HepG2 (cell line): ENCODE data around the gene MAPK8IP3. TPM values are rescaled to one million over a fixed set of nuclear protein-coding genes. Genes with fewer than 3 reads are reported as not detected.

Experiments used
- ATAC-seq: fragments of 200-7000 bp; cut with Tn5 transposase; 3 replicates; pipeline ENCODE4 v1.9.1; 2020; ENCODE audit warnings: mild to moderate bottlenecking, moderate library complexity
- BruUV-seq: library from RNA; stranded (reverse); fragments of 400-500 nt; replicated peaks from 2 replicates; lab custom pipeline; 2021; lab: Mats Ljungman, UMichigan
- CTCF ChIA-PET: fragments of 300-600 bp; formaldehyde crosslinking; extraction: SDS; loops from one replicate; lab custom pipeline; 2021; ENCODE audit warnings: low total read pairs, inconsistent platforms, low intra/inter-chr PET ratio; lab: Yijun Ruan, JAX
- POLR2A ChIA-PET: fragments of 350-600 bp; sonication (Branson Sonifier 250); formaldehyde crosslinking; loops from one replicate; lab custom pipeline; 2020; ENCODE audit warnings: antibody characterized with exemption, inconsistent platforms; lab: Yijun Ruan, JAX
- DNase-seq: peaks from one replicate; pipeline ENCODE4 v3.0.0-alpha.2; 2015; ENCODE audit warnings: low spot score
- FAIRE-seq: peaks from 3 replicates; lab custom pipeline; 2011; peaks lifted over from hg19 to GRCh38; lab: Jason Lieb, UNC
- H2AFZ ChIP-seq: one replicate; pipeline ENCODE4 v1.6.1; 2011; ENCODE audit warnings: low read length, inconsistent platforms
- H3K27ac ChIP-seq: fragments of 300-600 bp; 3 replicates; pipeline ENCODE4 v1.8.0; 2011; ENCODE audit warnings: mixed run types, mild to moderate bottlenecking, mixed read lengths, low read length, inconsistent platforms; ENCODE audit not compliant: insufficient read depth; ENCODE audit errors: extremely low read length
- H3K27me3 ChIP-seq, 2 experiments: fragments of 200-600 bp in 1 of 2; 2 replicates in 1 of 2; 3 replicates in 1 of 2; pipeline versions ENCODE4 v1.6.0 to v1.8.0; 2011; ENCODE audit warnings: low read length in 2 of 2, mild to moderate bottlenecking in 2 of 2, moderate library complexity in 2 of 2, inconsistent platforms in 1 of 2; ENCODE audit not compliant: insufficient read depth in 2 of 2, control insufficient read depth in 1 of 2
- H3K36me3 ChIP-seq, 2 experiments: fragments of 200-600 bp in 1 of 2; replicated peaks in 1 of 2; 2 replicates in 1 of 2; 3 replicates in 1 of 2; pipeline versions ENCODE4 v1.5.1 to v1.8.0; 2011; ENCODE audit warnings: low read length in 2 of 2, inconsistent platforms in 1 of 2; ENCODE audit not compliant: insufficient read depth in 2 of 2, control insufficient read depth in 1 of 2
- H3K4me1 ChIP-seq: 2 replicates; pipeline ENCODE4 v1.5.1; 2012; ENCODE audit warnings: low read length, inconsistent platforms; ENCODE audit not compliant: insufficient read depth
- H3K4me2 ChIP-seq: 2 replicates; pipeline ENCODE4 v1.6.0; 2011; ENCODE audit warnings: low read depth, low read length, inconsistent platforms
- H3K4me3 ChIP-seq, 3 experiments: fragments of 200-600 bp in 1 of 3; sonication (generic), shearing (Covaris generic) in 1 of 3; replicated peaks in 1 of 3; 2 replicates each; pipeline ENCODE4 v1.5.1; 2011 to 2016; ENCODE audit warnings: low read length in 3 of 3, inconsistent platforms in 2 of 3, low read depth in 2 of 3, mild to moderate bottlenecking in 2 of 3, control low read depth in 1 of 3, mixed read lengths in 1 of 3; ENCODE audit not compliant: insufficient read depth in 1 of 3
- H3K79me2 ChIP-seq: one replicate; pipeline ENCODE4 v1.6.1; 2011; ENCODE audit warnings: low read length, inconsistent platforms; ENCODE audit not compliant: insufficient read depth
- H3K9ac ChIP-seq: 2 replicates; pipeline ENCODE4 v1.6.0; 2011; ENCODE audit warnings: mild to moderate bottlenecking, low read depth, low read length, inconsistent platforms; ENCODE audit not compliant: insufficient read depth
- H3K9me3 ChIP-seq: 2 replicates; pipeline ENCODE4 v1.5.1; 2012; ENCODE audit warnings: mild to moderate bottlenecking, low read length
- H4K20me1 ChIP-seq: 2 replicates; pipeline ENCODE4 v1.6.0; 2011; ENCODE audit warnings: inconsistent platforms, mild to moderate bottlenecking, low read length, moderate library complexity; ENCODE audit not compliant: insufficient read depth
- CBX1 ChIP-seq: IDR thresholded peaks from one replicate; pipeline ENCODE4 v1.6.1; 2016; ENCODE audit warnings: antibody characterized with exemption, low read depth
- EP300 ChIP-seq, 3 experiments: sonication (generic) in 1 of 3; formaldehyde crosslinking in 1 of 3; IDR thresholded peaks; 2 replicates each; pipeline versions ENCODE4 v1.5.1 to v1.6.1; 2011 to 2020; ENCODE audit warnings: low read depth in 2 of 3, low read length in 2 of 3, borderline replicate concordance in 1 of 3, improper control_type of control experiment in 1 of 3, mild to moderate bottlenecking in 1 of 3, missing genetic modification reagents in 1 of 3, moderate library complexity in 1 of 3
- ERF ChIP-seq: IDR thresholded peaks from 2 replicates; pipeline ENCODE4 v1.6.1; 2018; ENCODE audit warnings: missing biosample characterization, missing genetic modification reagents
- KAT7 ChIP-seq: IDR thresholded peaks from 2 replicates; pipeline ENCODE4 v1.6.1; 2018; ENCODE audit warnings: borderline replicate concordance, missing compliant biosample characterization
- KLF16 ChIP-seq, 2 experiments: sonication (generic) in 1 of 2; formaldehyde crosslinking in 1 of 2; IDR thresholded peaks; 2 replicates each; pipeline versions ENCODE4 v1.6.1 to v1.8.0; 2016 to 2023; ENCODE audit warnings: missing genetic modification reagents in 2 of 2, missing compliant biosample characterization in 1 of 2
- MXI1 ChIP-seq: IDR thresholded peaks from 3 replicates; pipeline ENCODE4 v1.6.1; 2012; ENCODE audit warnings: low read depth, low read length, inconsistent platforms, borderline replicate concordance
- NR2F2 ChIP-seq: IDR thresholded peaks from 2 replicates; pipeline ENCODE4 v1.6.1; 2012; ENCODE audit warnings: low read depth, inconsistent platforms, borderline replicate concordance
- SP5 ChIP-seq: IDR thresholded peaks from 2 replicates; pipeline ENCODE4 v1.6.1; 2016; ENCODE audit warnings: low read depth, borderline replicate concordance
- ZNF768 ChIP-seq: sonication (generic); formaldehyde crosslinking; IDR thresholded peaks from 2 replicates; pipeline ENCODE4 v1.4.0; 2020; ENCODE audit warnings: missing genetic modification reagents
- ZNF816 ChIP-seq: sonication (generic); formaldehyde crosslinking; IDR thresholded peaks from 2 replicates; pipeline ENCODE4 v1.8.0; 2022; ENCODE audit warnings: missing genetic modification reagents, mild to moderate bottlenecking, borderline replicate concordance
- ZNF83 ChIP-seq: sonication (generic); formaldehyde crosslinking; IDR thresholded peaks from 2 replicates; pipeline ENCODE4 v1.4.0; 2020; ENCODE audit warnings: missing genetic modification reagents, mild to moderate bottlenecking, borderline replicate concordance
- WGBS: methylation state at CpG from one replicate; pipeline ENCODE4 v1.1.6; 2017; ENCODE audit warnings: low lambda C conversion rate; 5-methylcytosine and 5-hydroxymethylcytosine counted together
- in situ Hi-C: cut with HindIII; loops from 2 replicates; pipeline ENCODE4 v1.10.0; 2017; ENCODE audit warnings: low pct_unique_long_range_greater_than_20kb; ENCODE audit not compliant: extremely low pct_ligation_motif_present
- intact Hi-C: fragments of 100-400 bp; cut with micrococcal nuclease; formaldehyde crosslinking; loops from one replicate; pipeline ENCODE4 v1.10.0; 2022; ENCODE audit not compliant: unreplicated experiment
- polyA plus RNA-seq, 8 experiments: library from polyadenylated mRNA; depleted of rRNA in 3 of 8; stranded (reverse) in 7 of 8; unstranded in 1 of 8; fragments of >200 nt; fragmentation: Illumina TruSeq in 4 of 8; extraction: Trizol in 4 of 8; gene quantifications; 2 replicates each; pipeline versions ENCODE4 v1.2.1 to v1.2.3, GENCODE V29; 2011 to 2016; ENCODE audit warnings: low read depth in 4 of 8, missing spikeins in 1 of 8, mixed read lengths in 1 of 8; ENCODE audit not compliant: insufficient read depth in 1 of 8
- total RNA-seq, 5 experiments: library from RNA; depleted of rRNA; stranded (reverse); fragments of >200 nt; fragmentation: Illumina TruSeq; extraction: Trizol; gene quantifications; 2 replicates each; pipeline ENCODE4 v1.2.3, GENCODE V29; 2016; ENCODE audit warnings: low read depth in 1 of 5
- TF ChIP-seq, protein P1 (sequence below): sonication (generic); formaldehyde crosslinking; conservative IDR thresholded peaks from 2 replicates; pipeline ENCODE4 v1.4.0; 2020; ENCODE audit warnings: missing genetic modification reagents
- TF ChIP-seq, protein P2 (sequence below): IDR thresholded peaks from 2 replicates; pipeline ENCODE4 v1.6.1; 2016; ENCODE audit warnings: mild to moderate bottlenecking, missing biosample characterization, missing genetic modification reagents
- TF ChIP-seq, protein P3 (sequence below): sonication (generic); formaldehyde crosslinking; IDR thresholded peaks from 2 replicates; pipeline ENCODE4 v1.8.0; 2023; ENCODE audit warnings: mild to moderate bottlenecking, missing genetic modification reagents
- TF ChIP-seq, protein P4 (sequence below): sonication (generic); IDR thresholded peaks from 2 replicates; pipeline ENCODE4 v1.6.1; 2016; ENCODE audit warnings: low read depth, borderline replicate concordance

The MAPK8IP3 gene
- total and polyA plus RNA-seq, 2 of the 13 experiments (the other 11 are each of a cell fraction or from before 2014, with no cell fraction given) = 25.1 to 41.7 TPM

DNA sequence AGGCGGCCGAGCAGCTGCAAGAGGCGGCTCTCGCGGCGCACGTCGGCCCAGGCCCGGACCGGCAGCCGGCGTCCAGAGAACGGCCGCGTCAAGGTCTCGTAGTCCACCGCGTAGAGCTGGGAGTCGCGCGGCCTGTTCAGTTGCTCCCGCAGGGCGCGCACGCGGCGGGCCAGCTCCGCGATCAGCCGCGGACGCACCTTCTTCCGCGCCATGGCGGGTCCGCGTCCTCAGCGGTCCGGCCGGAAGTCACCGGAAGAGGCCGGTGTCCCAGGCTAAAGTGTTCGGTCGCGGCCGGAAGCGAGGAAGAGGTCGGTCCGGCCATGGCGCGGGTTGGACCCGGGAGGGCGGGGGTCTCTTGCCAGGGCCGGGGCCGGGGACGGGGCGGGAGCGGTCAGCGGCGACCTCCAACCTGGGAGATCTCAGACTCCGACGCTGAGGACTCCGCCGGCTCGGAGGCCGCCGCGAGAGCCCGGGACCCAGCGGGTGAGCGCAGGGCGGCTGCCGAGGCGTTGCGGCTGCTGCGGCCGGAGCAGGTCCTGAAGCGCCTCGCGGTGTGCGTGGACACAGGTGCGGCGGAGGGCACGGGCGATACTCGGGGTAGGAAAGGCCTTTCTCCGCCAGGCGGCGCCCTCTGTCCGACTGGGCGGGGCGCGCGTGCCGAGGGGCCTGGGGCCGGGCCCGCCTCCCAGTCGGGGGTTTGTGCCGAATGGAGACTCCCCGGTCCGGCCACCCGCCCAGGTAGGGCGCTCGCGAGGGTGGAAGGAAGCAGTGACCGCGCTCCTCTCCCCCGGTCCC, 67.1 kb downstream of the MAPK8IP3 start, which contains the start of gene MRPS34:
Gene MRPS34, minus strand, starts transcription at position 227 of the 795 bp plus-strand sequence. Its CDS starts 15 bp downstream, at position 212.
- intact Hi-C loops = loop anchor here (5.0 kb wide), 1 partner anchor 39 kb away; no protein-coding TSS in a partner anchor
- Histone ChIP-seq H3K27me3 (no peaks in the 10 kb centered on the region; a peak in 2 of 5 replicates), H3K4me3 (peak within 1 kb of the TSS; percentile 94 to 96 (median 95)), H2AFZ (no peak within 1 kb of the TSS), H3K36me3 (peaks cover 6 to 22% of the 10 kb centered on the region in 2 experiments; a peak in 4 of 5 replicates), H3K79me2 (peaks cover 30% of the 10 kb centered on the region), H3K9ac (peak within 1 kb of the TSS; percentile 99), H4K20me1 (no peaks in the 10 kb centered on the region), H3K27ac (peak within 1 kb of the TSS; percentile 90), H3K9me3 (no peaks in the 10 kb centered on the region), H3K4me1 (peaks cover 12% of the 10 kb centered on the region), H3K4me2 (peak within 1 kb of the TSS; percentile 91)
- in situ Hi-C loops = no loop called here
- DNase-seq (peak; percentile 78), FAIRE-seq (no peak), ATAC-seq (peak; percentile 70)
- BruUV-seq = TSS peak; percentile 48
- ChIA-PET POLR2A (interaction anchor here (0.8 to 1.9 kb wide), 14 partner anchors 10 to 192 kb away, joined by 3 to 38 read pairs (median 4); partner anchors contain the start of genes FAHD1, HAGH, IGFALS and JPT2), CTCF (interaction anchor here (1.8 to 2.2 kb wide), 2 partner anchors 40 to 51 kb away, joined by 9 to 11 read pairs; no protein-coding TSS in a partner anchor)
- WGBS = 0% methylated on average over 1 of the region's 108 CpGs
- TF ChIP-seq, protein P1, sequence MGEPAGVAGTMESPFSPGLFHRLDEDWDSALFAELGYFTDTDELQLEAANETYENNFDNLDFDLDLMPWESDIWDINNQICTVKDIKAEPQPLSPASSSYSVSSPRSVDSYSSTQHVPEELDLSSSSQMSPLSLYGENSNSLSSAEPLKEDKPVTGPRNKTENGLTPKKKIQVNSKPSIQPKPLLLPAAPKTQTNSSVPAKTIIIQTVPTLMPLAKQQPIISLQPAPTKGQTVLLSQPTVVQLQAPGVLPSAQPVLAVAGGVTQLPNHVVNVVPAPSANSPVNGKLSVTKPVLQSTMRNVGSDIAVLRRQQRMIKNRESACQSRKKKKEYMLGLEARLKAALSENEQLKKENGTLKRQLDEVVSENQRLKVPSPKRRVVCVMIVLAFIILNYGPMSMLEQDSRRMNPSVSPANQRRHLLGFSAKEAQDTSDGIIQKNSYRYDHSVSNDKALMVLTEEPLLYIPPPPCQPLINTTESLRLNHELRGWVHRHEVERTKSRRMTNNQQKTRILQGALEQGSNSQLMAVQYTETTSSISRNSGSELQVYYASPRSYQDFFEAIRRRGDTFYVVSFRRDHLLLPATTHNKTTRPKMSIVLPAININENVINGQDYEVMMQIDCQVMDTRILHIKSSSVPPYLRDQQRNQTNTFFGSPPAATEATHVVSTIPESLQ (CRISPR knock-in tag) = 0 out of 2 replicates have a peak, but pooled peaks have one; percentile 63
- peak; percentile 10; the same call in 1 of the 2 replicates for TF ChIP-seq NR2F2
- peak; percentile 51 for TF ChIP-seq CBX1
- TF ChIP-seq, protein P2, sequence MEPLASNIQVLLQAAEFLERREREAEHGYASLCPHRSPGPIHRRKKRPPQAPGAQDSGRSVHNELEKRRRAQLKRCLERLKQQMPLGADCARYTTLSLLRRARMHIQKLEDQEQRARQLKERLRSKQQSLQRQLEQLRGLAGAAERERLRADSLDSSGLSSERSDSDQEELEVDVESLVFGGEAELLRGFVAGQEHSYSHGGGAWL (CRISPR knock-in tag) = peak; percentile 56
- peak; percentile 95; the same call in 1 of the 2 replicates for TF ChIP-seq KAT7 (CRISPR knock-in tag)
- TF ChIP-seq ZNF768 (CRISPR knock-in tag) = peak; percentile 83; the same call in 1 of the 2 replicates
- peak; percentile 42 to 85; a peak in 2 of 4 replicates for TF ChIP-seq KLF16 (CRISPR knock-in tag; IDR thresholded peaks at IDR 0.05)
- TF ChIP-seq ZNF816 (CRISPR knock-in tag) = 0 out of 2 replicates have a peak, but pooled peaks have one; percentile 14
- peak; percentile 80; the same call in 1 of the 2 replicates for TF ChIP-seq SP5 (CRISPR knock-in tag)
- TF ChIP-seq, protein P3, sequence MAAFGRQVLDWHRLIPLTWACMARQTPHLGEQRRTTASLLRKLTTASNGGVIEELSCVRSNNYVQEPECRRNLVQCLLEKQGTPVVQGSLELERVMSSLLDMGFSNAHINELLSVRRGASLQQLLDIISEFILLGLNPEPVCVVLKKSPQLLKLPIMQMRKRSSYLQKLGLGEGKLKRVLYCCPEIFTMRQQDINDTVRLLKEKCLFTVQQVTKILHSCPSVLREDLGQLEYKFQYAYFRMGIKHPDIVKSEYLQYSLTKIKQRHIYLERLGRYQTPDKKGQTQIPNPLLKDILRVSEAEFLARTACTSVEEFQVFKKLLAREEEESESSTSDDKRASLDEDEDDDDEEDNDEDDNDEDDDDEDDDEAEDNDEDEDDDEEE (CRISPR knock-in tag) = peak; percentile 31; the same call in 1 of the 2 replicates
- no peak for TF ChIP-seq ZNF83
- peak in 1 of 2 experiments; percentile 21; a peak in 1 of 4 replicates for TF ChIP-seq EP300 (IDR thresholded peaks at IDR 0.05; ENCODE audit: low read depth in 2 of 2, low read length in 2 of 2)
- TF ChIP-seq EP300 (CRISPR knock-in tag; IDR thresholded peaks at IDR 0.05; ENCODE audit: borderline replicate concordance) = no peak
- TF ChIP-seq MXI1 = peak; percentile 78; the same call in 2 of the 3 replicates
- TF ChIP-seq, protein P4, sequence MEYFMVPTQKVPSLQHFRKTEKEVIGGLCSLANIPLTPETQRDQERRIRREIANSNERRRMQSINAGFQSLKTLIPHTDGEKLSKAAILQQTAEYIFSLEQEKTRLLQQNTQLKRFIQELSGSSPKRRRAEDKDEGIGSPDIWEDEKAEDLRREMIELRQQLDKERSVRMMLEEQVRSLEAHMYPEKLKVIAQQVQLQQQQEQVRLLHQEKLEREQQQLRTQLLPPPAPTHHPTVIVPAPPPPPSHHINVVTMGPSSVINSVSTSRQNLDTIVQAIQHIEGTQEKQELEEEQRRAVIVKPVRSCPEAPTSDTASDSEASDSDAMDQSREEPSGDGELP = peak; percentile 6; the same call in 1 of the 2 replicates
- peak; percentile 94; the same call in 1 of the 2 replicates for TF ChIP-seq ERF
